ENCODE results near the gene POLL. TPM values are rescaled to one million over a fixed set of nuclear protein-coding genes. Genes with fewer than 3 reads are reported as not detected.

The POLL gene
- total and polyA plus RNA-seq, 2 experiments from 2014 or later: 17.3 to 24.3 TPM

DNA sequence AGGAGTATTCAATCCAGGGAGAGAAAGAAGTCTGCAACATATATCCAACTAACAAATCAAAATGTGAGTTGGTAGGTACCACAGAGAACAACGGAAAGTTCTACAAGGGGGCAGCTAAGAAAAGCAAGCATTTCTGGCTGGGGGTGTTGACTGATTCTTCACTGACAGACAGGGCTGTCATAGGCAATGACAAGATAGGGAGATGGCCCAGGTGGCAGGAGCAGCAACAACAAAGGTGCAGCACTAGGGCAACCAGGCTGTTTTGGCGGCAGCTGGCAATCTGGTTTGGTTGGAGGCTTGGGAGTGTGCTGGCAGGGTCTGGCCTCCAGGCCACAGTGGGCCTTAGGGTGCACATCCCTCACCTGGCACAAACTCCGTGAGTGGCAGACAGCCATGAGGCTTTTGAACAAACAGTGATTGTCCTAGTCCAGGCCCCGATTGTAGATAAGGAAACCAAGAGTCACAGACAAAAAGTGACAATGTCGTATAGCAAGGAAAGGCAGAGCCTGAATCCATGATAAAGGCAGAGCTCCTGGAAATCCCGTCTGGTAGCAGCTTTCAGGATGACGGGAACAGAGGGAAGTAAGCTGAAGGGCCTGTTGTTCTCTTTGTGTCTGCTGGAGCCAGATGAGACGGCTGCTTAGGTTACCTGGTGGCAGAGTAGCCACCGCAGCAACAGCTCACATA is 28.5 kb upstream of the POLL start:
- Mint-ChIP-seq H3K9me3 (no peaks in the 10 kb centered on the region), H3K4me3 (no peak overlapping the region), H3K27me3 (ENCODE audit: insufficient read depth, low read depth, poor library complexity) (peaks cover 18% of the 10 kb centered on the region), H3K27ac (no peak overlapping the region), H3K36me3 (ENCODE audit: low read depth) (no peaks in the 10 kb centered on the region; the same call in 2 of the 3 replicates), H3K4me1 (peaks cover 36% of the 10 kb centered on the region)
- no peaks in the 10 kb centered on the region for H3F3A ChIP-seq (replicated peaks; ENCODE audit: low read depth)
- no peak overlapping the region for H2AFZ ChIP-seq
- ATAC-seq (peak; percentile 9; the same call in 2 of the 3 replicates), DNase-seq (ENCODE audit: low spot score) (peak; percentile 29)
- TF ChIP-seq, protein P1, sequence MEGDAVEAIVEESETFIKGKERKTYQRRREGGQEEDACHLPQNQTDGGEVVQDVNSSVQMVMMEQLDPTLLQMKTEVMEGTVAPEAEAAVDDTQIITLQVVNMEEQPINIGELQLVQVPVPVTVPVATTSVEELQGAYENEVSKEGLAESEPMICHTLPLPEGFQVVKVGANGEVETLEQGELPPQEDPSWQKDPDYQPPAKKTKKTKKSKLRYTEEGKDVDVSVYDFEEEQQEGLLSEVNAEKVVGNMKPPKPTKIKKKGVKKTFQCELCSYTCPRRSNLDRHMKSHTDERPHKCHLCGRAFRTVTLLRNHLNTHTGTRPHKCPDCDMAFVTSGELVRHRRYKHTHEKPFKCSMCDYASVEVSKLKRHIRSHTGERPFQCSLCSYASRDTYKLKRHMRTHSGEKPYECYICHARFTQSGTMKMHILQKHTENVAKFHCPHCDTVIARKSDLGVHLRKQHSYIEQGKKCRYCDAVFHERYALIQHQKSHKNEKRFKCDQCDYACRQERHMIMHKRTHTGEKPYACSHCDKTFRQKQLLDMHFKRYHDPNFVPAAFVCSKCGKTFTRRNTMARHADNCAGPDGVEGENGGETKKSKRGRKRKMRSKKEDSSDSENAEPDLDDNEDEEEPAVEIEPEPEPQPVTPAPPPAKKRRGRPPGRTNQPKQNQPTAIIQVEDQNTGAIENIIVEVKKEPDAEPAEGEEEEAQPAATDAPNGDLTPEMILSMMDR (conservative IDR thresholded peaks at IDR 0.05; ENCODE audit: low read depth in 2 of 2): no peak
- TF ChIP-seq EZH2 (IDR thresholded peaks at IDR 0.05; ENCODE audit: low read depth, unreplicated experiment) (no peak), CREB1 (CRISPR knock-in tag; IDR thresholded peaks at IDR 0.05; ENCODE audit: low read depth) (no peak), ZNF114 (CRISPR knock-in tag; IDR thresholded peaks at IDR 0.05) (no peak), POLR2AphosphoS5 (IDR thresholded peaks at IDR 0.05; ENCODE audit: low read depth) (no peak), JUNB (IDR thresholded peaks at IDR 0.05; ENCODE audit: unreplicated experiment) (no peak), EZH2phosphoT487 (IDR thresholded peaks at IDR 0.05; ENCODE audit: unreplicated experiment) (no peak), ZNF331 (CRISPR knock-in tag; IDR thresholded peaks at IDR 0.05; ENCODE audit: low read depth) (no peak), STAT1 (IDR thresholded peaks at IDR 0.05; ENCODE audit: unreplicated experiment) (no peak), NANOG (IDR thresholded peaks at IDR 0.05; ENCODE audit: borderline replicate concordance) (no peak)
- TF ChIP-seq, protein P2, sequence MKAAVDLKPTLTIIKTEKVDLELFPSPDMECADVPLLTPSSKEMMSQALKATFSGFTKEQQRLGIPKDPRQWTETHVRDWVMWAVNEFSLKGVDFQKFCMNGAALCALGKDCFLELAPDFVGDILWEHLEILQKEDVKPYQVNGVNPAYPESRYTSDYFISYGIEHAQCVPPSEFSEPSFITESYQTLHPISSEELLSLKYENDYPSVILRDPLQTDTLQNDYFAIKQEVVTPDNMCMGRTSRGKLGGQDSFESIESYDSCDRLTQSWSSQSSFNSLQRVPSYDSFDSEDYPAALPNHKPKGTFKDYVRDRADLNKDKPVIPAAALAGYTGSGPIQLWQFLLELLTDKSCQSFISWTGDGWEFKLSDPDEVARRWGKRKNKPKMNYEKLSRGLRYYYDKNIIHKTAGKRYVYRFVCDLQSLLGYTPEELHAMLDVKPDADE (IDR thresholded peaks at IDR 0.05): no peak
- TF ChIP-seq, protein P3, sequence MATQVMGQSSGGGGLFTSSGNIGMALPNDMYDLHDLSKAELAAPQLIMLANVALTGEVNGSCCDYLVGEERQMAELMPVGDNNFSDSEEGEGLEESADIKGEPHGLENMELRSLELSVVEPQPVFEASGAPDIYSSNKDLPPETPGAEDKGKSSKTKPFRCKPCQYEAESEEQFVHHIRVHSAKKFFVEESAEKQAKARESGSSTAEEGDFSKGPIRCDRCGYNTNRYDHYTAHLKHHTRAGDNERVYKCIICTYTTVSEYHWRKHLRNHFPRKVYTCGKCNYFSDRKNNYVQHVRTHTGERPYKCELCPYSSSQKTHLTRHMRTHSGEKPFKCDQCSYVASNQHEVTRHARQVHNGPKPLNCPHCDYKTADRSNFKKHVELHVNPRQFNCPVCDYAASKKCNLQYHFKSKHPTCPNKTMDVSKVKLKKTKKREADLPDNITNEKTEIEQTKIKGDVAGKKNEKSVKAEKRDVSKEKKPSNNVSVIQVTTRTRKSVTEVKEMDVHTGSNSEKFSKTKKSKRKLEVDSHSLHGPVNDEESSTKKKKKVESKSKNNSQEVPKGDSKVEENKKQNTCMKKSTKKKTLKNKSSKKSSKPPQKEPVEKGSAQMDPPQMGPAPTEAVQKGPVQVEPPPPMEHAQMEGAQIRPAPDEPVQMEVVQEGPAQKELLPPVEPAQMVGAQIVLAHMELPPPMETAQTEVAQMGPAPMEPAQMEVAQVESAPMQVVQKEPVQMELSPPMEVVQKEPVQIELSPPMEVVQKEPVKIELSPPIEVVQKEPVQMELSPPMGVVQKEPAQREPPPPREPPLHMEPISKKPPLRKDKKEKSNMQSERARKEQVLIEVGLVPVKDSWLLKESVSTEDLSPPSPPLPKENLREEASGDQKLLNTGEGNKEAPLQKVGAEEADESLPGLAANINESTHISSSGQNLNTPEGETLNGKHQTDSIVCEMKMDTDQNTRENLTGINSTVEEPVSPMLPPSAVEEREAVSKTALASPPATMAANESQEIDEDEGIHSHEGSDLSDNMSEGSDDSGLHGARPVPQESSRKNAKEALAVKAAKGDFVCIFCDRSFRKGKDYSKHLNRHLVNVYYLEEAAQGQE (IDR thresholded peaks at IDR 0.05; ENCODE audit: unreplicated experiment): no peak
- TF ChIP-seq, protein P4, sequence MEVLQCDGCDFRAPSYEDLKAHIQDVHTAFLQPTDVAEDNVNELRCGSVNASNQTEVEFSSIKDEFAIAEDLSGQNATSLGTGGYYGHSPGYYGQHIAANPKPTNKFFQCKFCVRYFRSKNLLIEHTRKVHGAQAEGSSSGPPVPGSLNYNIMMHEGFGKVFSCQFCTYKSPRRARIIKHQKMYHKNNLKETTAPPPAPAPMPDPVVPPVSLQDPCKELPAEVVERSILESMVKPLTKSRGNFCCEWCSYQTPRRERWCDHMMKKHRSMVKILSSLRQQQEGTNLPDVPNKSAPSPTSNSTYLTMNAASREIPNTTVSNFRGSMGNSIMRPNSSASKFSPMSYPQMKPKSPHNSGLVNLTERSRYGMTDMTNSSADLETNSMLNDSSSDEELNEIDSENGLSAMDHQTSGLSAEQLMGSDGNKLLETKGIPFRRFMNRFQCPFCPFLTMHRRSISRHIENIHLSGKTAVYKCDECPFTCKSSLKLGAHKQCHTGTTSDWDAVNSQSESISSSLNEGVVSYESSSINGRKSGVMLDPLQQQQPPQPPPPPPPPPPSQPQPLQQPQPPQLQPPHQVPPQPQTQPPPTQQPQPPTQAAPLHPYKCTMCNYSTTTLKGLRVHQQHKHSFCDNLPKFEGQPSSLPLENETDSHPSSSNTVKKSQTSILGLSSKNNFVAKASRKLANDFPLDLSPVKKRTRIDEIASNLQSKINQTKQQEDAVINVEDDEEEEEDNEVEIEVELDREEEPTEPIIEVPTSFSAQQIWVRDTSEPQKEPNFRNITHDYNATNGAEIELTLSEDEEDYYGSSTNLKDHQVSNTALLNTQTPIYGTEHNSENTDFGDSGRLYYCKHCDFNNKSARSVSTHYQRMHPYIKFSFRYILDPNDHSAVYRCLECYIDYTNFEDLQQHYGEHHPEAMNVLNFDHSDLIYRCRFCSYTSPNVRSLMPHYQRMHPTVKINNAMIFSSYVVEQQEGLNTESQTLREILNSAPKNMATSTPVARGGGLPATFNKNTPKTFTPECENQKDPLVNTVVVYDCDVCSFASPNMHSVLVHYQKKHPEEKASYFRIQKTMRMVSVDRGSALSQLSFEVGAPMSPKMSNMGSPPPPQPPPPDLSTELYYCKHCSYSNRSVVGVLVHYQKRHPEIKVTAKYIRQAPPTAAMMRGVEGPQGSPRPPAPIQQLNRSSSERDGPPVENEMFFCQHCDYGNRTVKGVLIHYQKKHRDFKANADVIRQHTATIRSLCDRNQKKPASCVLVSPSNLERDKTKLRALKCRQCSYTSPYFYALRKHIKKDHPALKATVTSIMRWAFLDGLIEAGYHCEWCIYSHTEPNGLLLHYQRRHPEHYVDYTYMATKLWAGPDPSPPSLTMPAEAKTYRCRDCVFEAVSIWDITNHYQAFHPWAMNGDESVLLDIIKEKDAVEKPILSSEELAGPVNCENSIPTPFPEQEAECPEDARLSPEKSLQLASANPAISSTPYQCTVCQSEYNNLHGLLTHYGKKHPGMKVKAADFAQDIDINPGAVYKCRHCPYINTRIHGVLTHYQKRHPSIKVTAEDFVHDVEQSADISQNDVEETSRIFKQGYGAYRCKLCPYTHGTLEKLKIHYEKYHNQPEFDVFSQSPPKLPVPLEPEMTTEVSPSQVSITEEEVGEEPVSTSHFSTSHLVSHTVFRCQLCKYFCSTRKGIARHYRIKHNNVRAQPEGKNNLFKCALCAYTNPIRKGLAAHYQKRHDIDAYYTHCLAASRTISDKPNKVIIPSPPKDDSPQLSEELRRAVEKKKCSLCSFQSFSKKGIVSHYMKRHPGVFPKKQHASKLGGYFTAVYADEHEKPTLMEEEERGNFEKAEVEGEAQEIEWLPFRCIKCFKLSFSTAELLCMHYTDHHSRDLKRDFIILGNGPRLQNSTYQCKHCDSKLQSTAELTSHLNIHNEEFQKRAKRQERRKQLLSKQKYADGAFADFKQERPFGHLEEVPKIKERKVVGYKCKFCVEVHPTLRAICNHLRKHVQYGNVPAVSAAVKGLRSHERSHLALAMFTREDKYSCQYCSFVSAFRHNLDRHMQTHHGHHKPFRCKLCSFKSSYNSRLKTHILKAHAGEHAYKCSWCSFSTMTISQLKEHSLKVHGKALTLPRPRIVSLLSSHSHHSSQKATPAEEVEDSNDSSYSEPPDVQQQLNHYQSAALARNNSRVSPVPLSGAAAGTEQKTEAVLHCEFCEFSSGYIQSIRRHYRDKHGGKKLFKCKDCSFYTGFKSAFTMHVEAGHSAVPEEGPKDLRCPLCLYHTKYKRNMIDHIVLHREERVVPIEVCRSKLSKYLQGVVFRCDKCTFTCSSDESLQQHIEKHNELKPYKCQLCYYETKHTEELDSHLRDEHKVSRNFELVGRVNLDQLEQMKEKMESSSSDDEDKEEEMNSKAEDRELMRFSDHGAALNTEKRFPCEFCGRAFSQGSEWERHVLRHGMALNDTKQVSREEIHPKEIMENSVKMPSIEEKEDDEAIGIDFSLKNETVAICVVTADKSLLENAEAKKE (CRISPR knock-in tag; IDR thresholded peaks at IDR 0.05): no peak
- peak overlapping the region; percentile 78; the same call in 1 of the 2 replicates for H3K27ac ChIP-seq (ENCODE audit: low read depth)
- no peak overlapping the region for H3K4me2 ChIP-seq
- H3K4me1 ChIP-seq (ENCODE audit: insufficient read depth): peaks cover 24% of the 10 kb centered on the region
- no peaks in the 10 kb centered on the region for H3K79me2 ChIP-seq (replicated peaks; ENCODE audit: insufficient read depth)
- H3K27me3 ChIP-seq (ENCODE audit: insufficient read depth): no peaks in the 10 kb centered on the region
- peaks cover under 1% of the 10 kb centered on the region; the same call in 1 of the 2 replicates for H3K36me3 ChIP-seq (ENCODE audit: insufficient read depth)
- H4K20me1 ChIP-seq (replicated peaks; ENCODE audit: insufficient read depth): no peaks in the 10 kb centered on the region
- no peaks in the 10 kb centered on the region for H3K9me2 ChIP-seq (ENCODE audit: insufficient read depth)
- H3K4me3 ChIP-seq: no peak overlapping the region

Measured in GM23338 (cell line).